Natural killer cell (primary cell): ENCODE data around the gene MAPK7. TPM values are rescaled to one million over a fixed set of nuclear protein-coding genes. Genes with fewer than 3 reads are reported as not detected.

Experiments used
- ATAC-seq, 3 donors: fragments of 150-1000 bp in 2 of 3; fragments of 200-7000 bp in 1 of 3; cut with Tn5 transposase; 1 replicate in 1 of 3; 2 replicates in 2 of 3; pipeline ENCODE4 v1.10.0; 2021; ENCODE audit warnings: mild to moderate bottlenecking in 2 of 3, moderate library complexity in 2 of 3
- DNase-seq, 2 donors: peaks; one replicate each; pipeline versions ENCODE4 v3.0.0 to v3.0.0-alpha.2; 2013 to 2021; ENCODE audit warnings: mixed read lengths in 1 of 2
- H3K27ac ChIP-seq: one replicate; pipeline ENCODE4 v1.5.1; 2013; ENCODE audit warnings: mild to moderate bottlenecking, low read length
- H3K27me3 ChIP-seq: one replicate; pipeline ENCODE4 v1.6.1; 2013; ENCODE audit warnings: low read length; ENCODE audit not compliant: control insufficient read depth, insufficient read depth
- H3K36me3 ChIP-seq: one replicate; pipeline ENCODE4 v1.6.1; 2013; ENCODE audit warnings: low read length; ENCODE audit not compliant: control insufficient read depth, insufficient read depth
- H3K4me1 ChIP-seq: one replicate; pipeline ENCODE4 v1.6.1; 2013; ENCODE audit warnings: low read length; ENCODE audit not compliant: control insufficient read depth, insufficient read depth
- H3K4me3 ChIP-seq: one replicate; pipeline ENCODE4 v1.5.1; 2013; ENCODE audit warnings: low read length
- H3K9me3 ChIP-seq: one replicate; pipeline ENCODE4 v1.6.1; 2013; ENCODE audit warnings: low read length; ENCODE audit not compliant: control insufficient read depth, insufficient read depth
- H3K27ac Mint-ChIP-seq, 2 donors: one replicate each; pipeline ENCODE4 v1.8.0; 2022; ENCODE audit warnings: mild to moderate bottlenecking in 2 of 2, mixed read lengths in 2 of 2, moderate library complexity in 1 of 2
- H3K27me3 Mint-ChIP-seq, 2 donors: one replicate each; pipeline ENCODE4 v1.8.0; 2022; ENCODE audit warnings: low read depth in 2 of 2, mixed read lengths in 2 of 2
- H3K36me3 Mint-ChIP-seq: one replicate; pipeline ENCODE4 v1.8.0; 2022; ENCODE audit warnings: mixed read lengths
- H3K4me1 Mint-ChIP-seq, 2 donors: one replicate each; pipeline ENCODE4 v1.8.0; 2022; ENCODE audit warnings: mixed read lengths in 2 of 2
- H3K4me3 Mint-ChIP-seq: one replicate; pipeline ENCODE4 v1.8.0; 2022; ENCODE audit warnings: mild to moderate bottlenecking, moderate library complexity, mixed read lengths
- H3K9me3 Mint-ChIP-seq, 2 donors: one replicate each; pipeline ENCODE4 v1.8.0; 2022; ENCODE audit warnings: mixed read lengths in 2 of 2
- CTCF ChIP-seq: fragments of 200-600 bp; IDR thresholded peaks from one replicate; pipeline ENCODE4 v1.8.0; 2022; ENCODE audit warnings: antibody characterized with exemption
- WGBS: methylation state at CpG from one replicate; pipeline ENCODE4 v1.1.7; 2013; ENCODE audit warnings: missing lambda C conversion rate; ENCODE audit not compliant: insufficient coverage; 5-methylcytosine and 5-hydroxymethylcytosine counted together
- intact Hi-C: fragments of 100-400 bp; cut with micrococcal nuclease; formaldehyde crosslinking; loops from one replicate; pipeline ENCODE4 v1.14.2; 2022
- total RNA-seq, 4 donors: library from RNA; stranded (reverse); fragments of 120-200 nt in 1 of 4; gene quantifications; one replicate each; pipeline versions ENCODE4 v1.2.3 to v1.2.4, GENCODE V29; 2013 to 2022

The MAPK7 gene
- total RNA-seq, 3 donors from 2014 or later (not counting 1 experiment from before 2014, with no cell fraction given) = 39.2 to 63.5 (median 54.1) TPM

DNA sequence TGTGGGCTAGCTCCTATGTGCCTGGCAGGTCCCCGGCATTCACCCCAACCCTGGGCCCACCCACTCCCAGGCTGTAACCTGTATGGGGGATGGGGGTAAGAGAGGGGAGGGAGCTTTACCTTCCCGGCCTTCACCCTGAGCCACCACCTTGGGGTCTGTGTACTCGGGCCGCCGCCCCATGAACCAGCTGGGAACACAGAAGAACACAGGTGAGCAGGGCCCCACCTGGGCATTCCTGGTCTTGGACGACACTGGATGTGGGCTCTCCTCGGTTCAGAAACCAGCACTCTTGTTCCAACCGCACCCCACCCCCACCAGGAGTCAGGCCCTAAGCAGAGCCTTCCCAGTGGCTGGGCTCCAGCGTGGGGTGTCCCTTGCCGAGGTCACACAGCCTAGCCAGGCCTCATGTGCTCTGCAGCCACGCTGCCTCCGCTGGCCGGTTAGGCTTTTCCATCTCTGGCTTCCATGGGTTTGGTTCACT lies 34.6 kb upstream of the MAPK7 start:
- Histone ChIP-seq H3K9me3 (no peaks in the 10 kb centered on the region), H3K4me1 (no peaks in the 10 kb centered on the region), H3K4me3 (no peak overlapping the region), H3K36me3 (no peaks in the 10 kb centered on the region), H3K27ac (no peak overlapping the region), H3K27me3 (no peaks in the 10 kb centered on the region)
- Mint-ChIP-seq H3K27me3 (peaks cover 0 to 3% of the 10 kb centered on the region in 2 donors), H3K9me3 (no peaks in the 10 kb centered on the region), H3K4me3 (no peak overlapping the region), H3K27ac (no peak overlapping the region), H3K36me3 (no peaks in the 10 kb centered on the region), H3K4me1 (no peaks in the 10 kb centered on the region)
- 92% methylated on average over 12 of the region's 13 CpGs for WGBS
- DNase-seq (no peak), ATAC-seq (peak in 1 of 3 donors; percentile 33)
- intact Hi-C loops = no loop called here
- no peak for TF ChIP-seq CTCF

DNA sequence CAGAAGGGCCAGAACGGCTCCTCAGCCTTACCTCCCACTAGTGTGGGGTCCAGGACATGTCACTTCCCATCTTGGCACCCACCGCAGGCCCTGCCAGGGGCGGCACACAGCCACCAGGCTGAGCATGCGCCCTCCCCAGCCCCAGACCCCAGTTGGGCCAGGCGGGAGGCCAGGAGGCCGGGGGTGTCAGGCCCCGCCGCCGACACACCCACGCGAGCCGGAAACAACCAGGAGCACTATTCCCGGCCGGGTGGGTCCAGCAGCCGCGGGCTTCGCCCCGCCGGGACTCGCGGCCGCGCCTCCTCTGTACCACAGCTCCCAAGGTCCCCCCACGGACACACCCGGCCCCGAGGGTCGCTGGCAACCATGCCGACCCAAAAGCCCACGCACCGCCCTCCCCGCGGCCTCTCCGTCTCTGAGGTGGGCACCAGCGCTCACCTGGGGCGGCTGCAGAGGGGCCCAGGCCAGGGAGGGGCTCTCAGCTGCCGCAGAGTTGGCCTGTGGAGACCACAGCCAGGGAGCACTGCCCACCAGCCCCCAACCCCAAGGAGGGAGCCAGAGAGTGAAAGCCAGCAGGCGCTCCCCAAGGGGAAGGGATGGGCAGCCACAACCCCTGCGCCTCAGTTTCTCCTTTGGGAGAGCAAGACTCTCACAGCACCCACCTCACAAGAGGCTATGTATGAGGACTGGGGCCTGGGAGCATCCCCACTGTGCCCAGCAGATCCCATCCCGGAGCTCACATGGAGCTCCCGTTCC lies 33.8 kb upstream of the MAPK7 start:
- DNase-seq (peak in 1 of 2 donors; percentile 11), ATAC-seq (no peak)
- Mint-ChIP-seq H3K4me1 (no peaks in the 10 kb centered on the region), H3K27me3 (peaks cover 0 to 3% of the 10 kb centered on the region in 2 donors), H3K27ac (no peak overlapping the region), H3K36me3 (no peaks in the 10 kb centered on the region), H3K4me3 (no peak overlapping the region), H3K9me3 (no peaks in the 10 kb centered on the region)
- Histone ChIP-seq H3K36me3 (no peaks in the 10 kb centered on the region), H3K27me3 (no peaks in the 10 kb centered on the region), H3K9me3 (no peaks in the 10 kb centered on the region), H3K4me3 (no peak overlapping the region), H3K4me1 (no peaks in the 10 kb centered on the region), H3K27ac (no peak overlapping the region)
- WGBS = 94% methylated on average over 40 of the region's 40 CpGs
- intact Hi-C loops = no loop called here
- no peak for TF ChIP-seq CTCF

DNA sequence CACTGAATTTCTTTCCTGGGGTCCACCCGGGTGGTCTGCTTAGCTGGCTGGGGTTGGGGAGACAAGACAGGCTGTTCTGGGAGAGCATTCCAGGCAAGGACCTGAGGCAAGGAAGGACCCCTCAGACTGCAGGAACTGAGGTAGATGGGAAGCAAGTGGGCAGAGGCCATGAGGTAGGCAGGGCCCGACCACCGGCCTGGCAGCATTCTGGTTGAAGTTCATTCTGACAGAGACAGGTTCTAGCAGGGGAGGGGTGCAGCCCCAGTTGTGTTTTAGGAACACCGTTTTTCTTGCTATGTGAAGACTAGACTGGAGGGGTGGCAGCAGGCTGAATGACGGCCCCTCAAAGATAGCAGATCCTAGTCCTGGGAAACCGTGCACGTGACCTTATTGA lies 33.2 kb upstream of the MAPK7 start:
- Mint-ChIP-seq H3K9me3 (no peaks in the 10 kb centered on the region), H3K4me1 (no peaks in the 10 kb centered on the region), H3K27ac (no peak overlapping the region), H3K36me3 (no peaks in the 10 kb centered on the region), H3K27me3 (peaks cover 0 to 3% of the 10 kb centered on the region in 2 donors), H3K4me3 (no peak overlapping the region)
- H3K9me3 ChIP-seq = no peaks in the 10 kb centered on the region
- TF ChIP-seq CTCF = no peak
- intact Hi-C loops = no loop called here
- H3K4me1 ChIP-seq = no peaks in the 10 kb centered on the region
- no peak overlapping the region for H3K27ac ChIP-seq
- no peaks in the 10 kb centered on the region for H3K27me3 ChIP-seq
- no peak overlapping the region for H3K4me3 ChIP-seq
- DNase-seq (no peak), ATAC-seq (no peak)
- H3K36me3 ChIP-seq = no peaks in the 10 kb centered on the region
- 95% methylated on average over 7 of the region's 7 CpGs for WGBS
